Measurements from ENCODE around the gene PLPPR1.

GRCh38 chr9:101307051-101307450 is 278.5 kb downstream of the PLPPR1 start:
- TF ChIP-seq CTCF (conservative IDR thresholded peaks at IDR 0.05; ENCODE audit: low read depth, low read length): no peak
- no peak for TF ChIP-seq EZH2 (IDR thresholded peaks at IDR 0.05; ENCODE audit: borderline replicate concordance, low read depth, low read length, poor library complexity, severe bottlenecking)
